ENCODE measurements around the gene ZFYVE9.

GRCh38 chr1:52190500-52191252, 48.8 kb downstream of the ZFYVE9 start:
- no peak for TF ChIP-seq CTCF (IDR thresholded peaks at IDR 0.05; ENCODE audit: low read length)
- no peak for TF ChIP-seq EZH2phosphoT487 (IDR thresholded peaks at IDR 0.05; ENCODE audit: low read length)
- no peak for TF ChIP-seq EZH2 (optimal IDR thresholded peaks at IDR 0.05; ENCODE audit: low read depth, low read length)

Measured in MM.1S (cell line).